Measurements from ENCODE around the gene A4GALT. TPM values are rescaled to one million over a fixed set of nuclear protein-coding genes. Genes with fewer than 3 reads are reported as not detected.

Gene A4GALT
- total RNA-seq, 1 donor from 2014 or later, result 16.9 TPM

DNA sequence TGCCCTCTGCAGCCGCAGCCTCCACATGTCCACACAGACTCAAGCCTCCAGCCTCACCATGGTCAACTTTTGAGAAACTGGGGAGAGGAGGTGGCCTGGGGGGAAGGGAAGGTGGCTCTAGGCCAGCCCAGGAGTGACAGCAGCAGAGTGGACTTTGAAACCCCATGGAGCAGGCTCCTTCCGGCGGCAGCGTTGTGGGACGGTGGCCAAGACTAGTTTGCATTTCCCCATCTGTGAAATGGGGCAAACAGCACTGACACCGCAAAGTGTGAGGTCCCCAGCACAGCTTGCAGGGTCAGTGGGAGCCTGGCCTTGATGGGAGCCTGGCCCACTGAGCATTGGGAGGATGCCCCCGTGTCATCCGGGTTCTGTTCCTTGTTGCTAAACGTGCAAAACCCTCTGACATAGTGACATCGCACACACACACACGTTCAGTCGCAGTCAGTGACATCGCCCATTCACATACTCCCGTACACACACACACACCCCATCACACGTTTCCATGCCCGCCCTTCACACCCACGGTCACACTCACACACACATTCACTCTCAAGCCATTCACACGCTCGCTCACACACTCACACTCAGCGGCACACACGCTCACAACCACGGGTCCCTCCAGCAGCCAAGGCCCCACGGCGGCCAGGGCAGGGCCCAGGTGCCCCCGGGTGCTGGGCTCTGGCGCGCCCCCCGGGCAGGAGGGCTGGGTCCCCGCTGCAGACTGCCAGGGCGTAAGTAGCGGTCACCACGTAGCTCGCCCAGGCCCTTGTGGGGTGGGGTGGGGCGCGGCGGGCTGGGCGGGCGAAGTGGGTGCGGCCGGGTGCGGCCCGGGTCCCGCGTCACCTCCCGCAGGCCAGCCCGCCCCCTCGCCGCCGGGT lies 72.1 kb downstream of the A4GALT start:
- intact Hi-C loops (cut with micrococcal nuclease), result loop anchor here (1.0 kb wide), 1 partner anchor 33 kb away; no protein-coding TSS in a partner anchor
- Mint-ChIP-seq H3K27ac (peak overlapping the region; percentile 91), H3K27me3 (no peaks in the 10 kb centered on the region), H3K9me3 (no peaks in the 10 kb centered on the region), H3K4me3 (peak overlapping the region; percentile 92), H3K4me1 (peaks cover 56% of the 10 kb centered on the region), H3K36me3 (ENCODE audit: low read depth) (peaks cover 2% of the 10 kb centered on the region)
- ChIA-PET CTCF (interaction anchor here (1.0 to 1.1 kb wide), 2 partner anchors 12 to 26 kb away, joined by 4 to 5 read pairs; no protein-coding TSS in a partner anchor), POLR2A (interaction anchor here (0.6 to 6.3 kb wide), 9 partner anchors 8 to 539 kb away, joined by 3 to 68 read pairs (median 4); partner anchors contain the start of genes ATP5MGL and POLDIP3)
- TF ChIP-seq CTCF (IDR thresholded peaks at IDR 0.05), result no peak
- ATAC-seq (ENCODE audit: low read depth) (peak; percentile 63), DNase-seq (no peak)

DNA sequence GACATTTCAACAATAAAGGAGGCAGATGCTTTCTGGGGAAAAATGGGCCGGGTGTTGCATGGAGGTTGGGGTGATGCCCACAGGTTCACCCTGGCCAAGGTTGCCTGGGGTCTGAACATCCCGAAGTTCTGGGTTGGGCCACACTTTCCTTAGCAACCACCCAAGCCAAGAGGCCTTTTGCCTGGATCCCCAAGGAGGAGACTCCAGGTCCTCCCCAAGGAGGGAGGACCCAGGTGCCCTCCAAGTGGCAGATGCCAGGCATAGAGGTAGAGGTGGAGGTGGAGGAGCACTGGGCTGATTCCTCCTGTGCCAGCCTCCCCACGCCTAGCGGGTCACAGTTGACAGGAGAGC lies 72.7 kb downstream of the A4GALT start:
- no peak for TF ChIP-seq CTCF (IDR thresholded peaks at IDR 0.05)
- intact Hi-C loops (cut with micrococcal nuclease), result no loop called here
- Mint-ChIP-seq H3K9me3 (no peaks in the 10 kb centered on the region), H3K4me3 (peak overlapping the region; percentile 92), H3K36me3 (ENCODE audit: low read depth) (peaks cover 2% of the 10 kb centered on the region), H3K27me3 (no peaks in the 10 kb centered on the region), H3K4me1 (peaks cover 57% of the 10 kb centered on the region), H3K27ac (no peak overlapping the region)
- DNase-seq, result no peak
- no peak for ATAC-seq (ENCODE audit: low read depth)
- ChIA-PET CTCF (no interaction called here), POLR2A (interaction anchor here (0.6 to 6.3 kb wide), 4 partner anchors 10 to 99 kb away, joined by 3 to 68 read pairs (median 8); partner anchors contain the start of gene POLDIP3)

DNA sequence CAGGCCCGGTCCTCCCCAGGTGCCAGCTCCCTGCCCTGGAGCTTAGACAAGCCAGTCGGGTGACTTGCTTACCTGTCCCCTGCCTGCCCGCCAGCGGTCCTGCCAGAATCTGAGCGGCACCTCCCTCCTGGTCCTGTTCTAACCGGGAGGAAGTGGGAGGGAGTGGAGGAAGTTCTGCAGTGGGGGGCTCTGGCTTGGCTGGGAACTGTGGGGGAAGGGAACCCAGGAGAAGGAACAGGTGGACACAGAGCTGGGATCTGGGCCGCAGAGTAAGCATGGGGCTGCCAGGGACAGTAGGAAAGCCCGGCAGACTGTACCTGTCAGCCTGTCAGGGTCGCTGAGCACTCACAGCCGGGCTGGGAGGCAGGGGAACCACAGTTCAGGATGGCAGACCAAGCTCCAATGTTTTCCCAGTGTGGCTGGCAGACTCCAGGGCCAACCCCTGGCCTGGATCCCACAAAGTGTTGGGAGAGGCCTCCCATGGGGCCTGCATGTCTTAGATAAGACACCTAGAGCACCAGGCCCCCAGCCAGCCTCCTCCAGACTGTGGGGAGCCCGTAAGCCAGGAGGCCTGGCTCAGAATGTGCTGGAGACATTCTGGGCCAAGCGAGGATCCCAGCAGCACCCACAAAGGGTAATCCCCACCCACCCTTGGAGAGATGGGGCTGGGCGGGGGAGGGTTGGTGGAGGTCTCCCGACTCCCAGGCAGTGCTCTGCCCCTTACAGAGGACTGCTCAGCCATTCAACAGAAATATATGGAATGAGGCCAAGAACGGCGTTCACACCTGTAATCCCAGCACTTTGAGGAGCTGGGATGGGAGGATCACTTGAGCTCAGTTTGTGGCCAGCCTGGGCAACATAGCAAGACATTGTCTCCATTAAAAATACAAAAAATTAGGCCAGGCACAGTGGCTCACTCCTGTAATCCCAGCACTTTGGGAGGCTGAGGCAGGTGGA lies 73.8 kb downstream of the A4GALT start:
- ATAC-seq (ENCODE audit: low read depth) (no peak), DNase-seq (no peak)
- ChIA-PET CTCF (no interaction called here), POLR2A (interaction anchor here (0.6 to 6.3 kb wide), 3 partner anchors 25 to 97 kb away, joined by 3 to 68 read pairs (median 4); partner anchors contain the start of gene POLDIP3)
- H3K36me3 Mint-ChIP-seq (ENCODE audit: low read depth), result peaks cover 2% of the 10 kb centered on the region
- peak overlapping the region; percentile 92 for H3K4me3 Mint-ChIP-seq
- no peak for TF ChIP-seq CTCF (IDR thresholded peaks at IDR 0.05)
- peaks cover 63% of the 10 kb centered on the region for H3K4me1 Mint-ChIP-seq
- no peaks in the 10 kb centered on the region for H3K9me3 Mint-ChIP-seq
- intact Hi-C loops (cut with micrococcal nuclease), result no loop called here
- no peaks in the 10 kb centered on the region for H3K27me3 Mint-ChIP-seq
- no peak overlapping the region for H3K27ac Mint-ChIP-seq

GRCh38 chr22:42645938-42646568 lies 74.6 kb downstream of the A4GALT start:
- no peak for TF ChIP-seq CTCF (IDR thresholded peaks at IDR 0.05)
- Mint-ChIP-seq H3K27me3 (no peaks in the 10 kb centered on the region), H3K4me1 (peaks cover 66% of the 10 kb centered on the region), H3K36me3 (ENCODE audit: low read depth) (peaks cover 2% of the 10 kb centered on the region), H3K9me3 (no peaks in the 10 kb centered on the region), H3K4me3 (peak overlapping the region; percentile 48), H3K27ac (peak overlapping the region; percentile 50)
- intact Hi-C loops (cut with micrococcal nuclease), result no loop called here
- ChIA-PET CTCF (no interaction called here), POLR2A (interaction anchor here (0.6 to 6.3 kb wide), 3 partner anchors 25 to 96 kb away, joined by 4 to 68 read pairs (median 6); partner anchors contain the start of gene POLDIP3)
- no peak for ATAC-seq (ENCODE audit: low read depth)
- DNase-seq, result no peak

Data from activated B cell treated with CpG ODN at 0.5 μM for 24 hours (primary cell).